CD4-positive, alpha-beta T cell treated with Interleukin-1 beta for 1 hour (primary cell): ENCODE measurements around the gene FBN2.

Experiments used
- DNase-seq, 2 donors: peaks; one replicate each; pipeline ENCODE4 v3.0.0-alpha.2; 2020 to 2022

Gene FBN2

DNA sequence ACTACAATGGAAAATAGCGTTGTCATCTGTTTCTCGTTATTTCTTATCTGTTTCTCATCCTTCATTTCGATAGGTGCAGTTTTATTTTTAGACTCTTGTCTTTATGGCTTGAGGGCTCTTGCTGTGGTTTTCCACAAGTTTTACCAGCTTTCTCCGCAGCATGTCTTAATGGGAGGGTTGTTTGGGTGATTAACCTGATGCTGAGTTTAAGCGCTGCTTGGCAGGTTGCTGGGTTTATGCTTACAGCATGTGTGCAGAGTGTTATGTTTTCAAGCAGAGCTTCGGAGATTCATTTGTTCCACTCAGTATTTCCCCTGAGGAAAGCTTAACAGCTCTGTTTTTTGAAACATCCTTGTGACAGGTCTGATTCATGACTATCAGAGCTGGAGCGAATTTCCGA lies 300.5 kb downstream of the FBN2 start:
- DNase-seq: no peak

DNA sequence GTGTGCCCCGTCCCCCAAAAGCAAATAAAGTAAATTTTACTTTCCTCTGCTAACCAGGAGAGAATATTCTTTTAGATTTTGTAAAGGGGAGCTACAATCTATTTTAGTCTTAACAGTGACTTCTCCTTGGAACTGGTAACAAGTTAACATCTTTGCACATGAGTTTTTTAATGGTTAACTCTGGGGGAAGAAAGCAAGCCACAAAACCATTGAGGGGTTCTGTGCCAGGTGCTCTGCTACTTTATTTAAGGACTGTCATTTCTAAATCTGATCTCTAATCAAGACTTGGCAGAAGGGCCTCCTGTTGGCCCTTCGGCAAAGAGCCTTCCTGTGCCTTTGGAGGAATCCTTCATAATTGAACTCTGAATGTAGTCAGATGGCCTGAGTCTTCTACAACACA lies 301.0 kb downstream of the FBN2 start:
- DNase-seq: no peak

DNA sequence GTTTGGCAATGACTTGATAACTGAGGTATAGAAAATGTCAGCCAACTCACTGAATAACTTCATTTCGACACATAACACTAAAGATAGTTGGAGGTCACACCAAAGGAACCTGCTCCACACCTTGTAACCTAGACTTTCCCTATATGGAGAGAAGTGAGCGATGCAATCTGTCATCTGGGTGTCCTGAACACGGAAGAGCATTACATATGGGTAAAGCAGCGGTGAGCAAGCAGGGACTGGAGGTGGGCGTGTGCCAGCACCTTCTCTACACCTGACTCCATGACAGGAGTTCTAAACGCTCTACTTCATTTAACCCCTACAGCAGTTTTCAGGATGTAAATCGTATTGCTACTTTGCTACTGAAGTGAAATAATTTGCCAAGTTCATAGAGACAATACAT lies 301.7 kb downstream of the FBN2 start:
- DNase-seq: no peak

DNA sequence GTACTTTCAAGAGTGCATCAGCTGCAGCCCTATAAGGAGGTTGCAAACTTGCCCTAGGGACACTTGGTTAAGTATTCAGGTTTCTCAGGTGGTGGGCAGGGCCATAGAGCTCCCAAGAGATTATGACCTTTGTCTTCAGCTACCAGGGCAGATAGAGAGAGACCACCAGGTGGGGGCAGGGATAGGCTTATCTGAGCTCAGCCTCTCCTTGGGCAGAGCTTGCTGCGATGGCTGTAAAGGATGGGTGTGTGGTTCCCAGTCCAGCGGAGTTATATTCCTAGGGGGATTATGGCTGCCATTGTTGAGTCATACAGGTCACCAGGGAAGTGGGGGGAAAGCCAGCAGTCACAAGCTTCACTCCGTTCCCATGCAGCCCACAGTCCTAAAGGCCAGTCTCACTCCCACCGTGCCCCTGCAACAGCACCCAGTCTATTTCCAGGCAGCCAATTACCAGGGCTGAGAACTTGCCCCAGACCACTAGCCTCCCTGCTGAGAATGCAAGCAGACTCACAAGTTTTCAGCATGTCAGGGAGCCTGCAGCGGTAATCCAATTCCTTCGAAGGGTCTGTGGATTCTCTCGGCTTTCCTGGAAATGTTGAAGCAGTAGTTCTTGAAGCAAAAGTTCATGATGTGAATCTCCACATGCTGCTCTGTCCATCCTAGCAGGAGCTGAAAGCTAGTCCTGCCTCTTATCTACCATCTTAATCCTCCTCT lies 303.0 kb downstream of the FBN2 start:
- no peak for DNase-seq

DNA sequence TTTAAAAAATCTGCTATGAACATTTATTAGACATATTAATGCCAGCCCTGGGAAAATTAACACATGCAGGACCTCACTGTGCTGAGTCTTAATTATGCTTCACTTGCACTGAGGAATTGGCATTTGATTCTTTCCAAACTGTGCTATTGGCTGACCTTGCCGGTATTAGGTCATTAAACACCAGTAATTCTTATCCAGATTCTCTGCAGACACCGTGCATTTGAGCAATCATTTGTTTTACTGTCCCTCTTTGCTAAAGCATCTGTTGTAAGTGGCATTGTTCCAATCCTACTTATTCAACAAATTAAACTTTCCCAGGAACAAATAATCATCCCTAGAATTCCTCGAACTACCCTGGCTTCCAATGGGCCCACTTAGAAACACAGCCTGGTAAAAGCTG lies 309.5 kb downstream of the FBN2 start:
- no peak for DNase-seq

DNA sequence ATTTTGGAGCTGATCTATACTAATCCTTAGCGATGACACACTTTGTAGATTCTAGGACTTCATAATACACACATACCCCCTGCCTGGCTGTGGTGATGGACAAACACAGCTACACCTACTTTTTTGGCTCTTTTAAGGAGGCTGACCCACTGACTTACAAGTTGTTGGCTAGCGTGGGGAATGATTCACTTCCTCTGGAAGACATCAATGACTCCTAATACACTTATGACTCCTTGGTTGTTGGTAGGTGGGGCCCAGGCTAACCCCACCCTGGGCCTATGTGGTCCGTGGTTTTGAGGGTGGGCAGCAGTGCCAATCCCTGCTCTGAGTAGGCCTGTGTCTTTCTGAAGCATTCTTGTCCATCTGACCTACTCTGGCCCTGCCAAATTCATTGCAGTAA lies 310.0 kb downstream of the FBN2 start:
- DNase-seq: no peak

DNA sequence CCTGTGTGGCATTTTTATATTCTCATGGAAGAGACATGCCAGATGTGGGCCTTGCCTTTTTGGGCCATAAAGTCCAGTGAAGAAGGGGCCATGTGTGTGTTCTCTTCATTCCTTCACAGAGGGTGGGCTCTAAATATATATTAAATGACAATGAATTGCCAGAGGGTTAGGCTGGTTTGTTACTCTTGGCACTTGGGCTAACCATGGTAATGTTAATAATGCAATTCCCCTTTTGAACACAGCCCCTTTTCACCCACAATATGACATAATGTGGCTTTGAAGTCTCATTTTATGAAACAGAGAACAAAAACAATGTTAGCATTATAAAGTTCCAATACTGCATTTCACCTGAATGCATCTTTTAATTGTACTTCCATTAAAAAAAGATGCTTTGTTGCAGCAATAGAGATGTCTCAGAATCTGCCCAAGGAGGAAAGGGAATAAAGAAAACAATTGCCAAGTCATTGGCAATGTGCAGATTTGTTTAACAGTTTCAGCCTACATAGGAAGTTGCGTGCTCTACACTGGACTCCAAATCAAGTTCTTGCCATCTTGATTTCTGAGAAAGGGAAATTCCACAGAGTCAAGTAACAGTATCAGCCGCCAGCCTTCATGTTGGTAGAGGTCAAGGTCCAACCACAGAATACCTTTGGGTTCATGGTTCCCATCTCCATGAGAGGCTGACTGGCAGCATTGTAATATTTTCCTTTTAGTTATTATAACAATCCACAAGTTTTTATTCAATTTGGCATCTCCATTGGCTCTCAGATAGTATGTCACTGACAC lies 312.6 kb downstream of the FBN2 start:
- DNase-seq: no peak

DNA sequence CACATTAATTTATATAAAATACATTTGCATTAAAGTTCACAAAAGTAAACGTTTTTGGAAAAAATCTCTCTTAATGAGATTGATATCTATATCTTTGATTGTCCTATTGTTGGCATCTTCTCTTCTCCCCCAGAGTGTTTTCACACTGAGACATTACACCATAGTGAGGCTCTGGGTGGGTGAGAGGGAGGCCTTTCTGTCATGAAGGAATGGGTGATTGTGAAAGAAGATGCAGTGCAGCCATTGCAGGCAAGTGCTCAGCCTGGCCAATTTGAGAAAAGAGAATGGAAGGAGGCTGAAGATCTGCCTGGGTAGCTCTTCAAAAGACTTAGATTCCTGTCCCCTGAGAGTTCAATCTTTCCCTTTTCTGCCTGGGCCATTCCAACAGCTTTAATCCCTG lies 313.7 kb downstream of the FBN2 start:
- no peak for DNase-seq

DNA sequence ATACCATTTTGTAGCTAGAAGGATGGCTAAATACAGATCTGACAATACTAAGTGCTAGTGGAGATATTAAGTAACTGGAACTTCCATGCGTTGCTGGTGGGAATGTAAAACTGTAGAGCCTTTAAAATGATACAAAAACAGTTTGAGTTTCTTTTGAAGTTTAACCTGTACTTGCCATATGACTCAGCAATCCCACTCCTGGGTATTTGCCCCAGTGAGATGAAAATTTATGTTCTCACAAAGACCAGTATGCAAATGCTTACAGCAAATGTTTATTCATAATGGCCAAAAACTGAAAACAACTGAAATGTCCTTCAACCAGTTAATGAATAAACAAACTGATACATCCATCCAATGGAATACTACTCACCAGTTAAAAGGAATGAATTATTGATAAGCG lies 317.2 kb downstream of the FBN2 start:
- no peak for DNase-seq

DNA sequence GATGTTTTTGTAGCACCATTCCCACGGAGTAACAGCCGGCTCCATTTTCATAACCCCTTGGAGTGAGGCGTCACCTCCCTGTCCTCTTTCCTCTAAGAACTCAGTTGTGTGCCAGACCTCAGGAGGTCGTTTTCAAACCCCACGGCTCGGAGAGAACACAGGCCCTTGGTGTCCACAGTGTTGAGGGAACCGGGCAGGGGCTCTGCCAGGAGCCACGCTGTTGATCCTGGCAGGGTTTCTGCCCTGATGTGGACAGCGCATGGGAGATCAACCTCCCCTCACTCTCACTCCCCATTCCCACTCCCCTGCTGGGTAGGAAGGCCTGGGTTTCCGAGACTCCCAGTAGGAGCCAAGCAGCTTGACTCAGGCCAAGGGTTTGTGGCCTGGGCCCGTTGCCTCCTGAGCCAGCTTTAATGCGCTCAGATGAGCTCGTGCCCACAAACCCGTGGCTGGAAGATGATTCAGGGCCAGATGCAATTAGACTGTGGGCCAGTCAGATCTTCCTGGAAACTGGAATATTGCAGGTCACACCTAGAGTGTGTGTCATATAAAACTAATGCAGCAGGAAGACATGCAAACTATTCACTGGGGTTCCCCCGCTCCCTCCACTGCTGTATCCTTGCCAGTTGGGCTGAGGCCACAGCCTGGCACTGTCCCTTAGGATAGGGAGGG lies 321.0 kb downstream of the FBN2 start:
- no peak for DNase-seq

DNA sequence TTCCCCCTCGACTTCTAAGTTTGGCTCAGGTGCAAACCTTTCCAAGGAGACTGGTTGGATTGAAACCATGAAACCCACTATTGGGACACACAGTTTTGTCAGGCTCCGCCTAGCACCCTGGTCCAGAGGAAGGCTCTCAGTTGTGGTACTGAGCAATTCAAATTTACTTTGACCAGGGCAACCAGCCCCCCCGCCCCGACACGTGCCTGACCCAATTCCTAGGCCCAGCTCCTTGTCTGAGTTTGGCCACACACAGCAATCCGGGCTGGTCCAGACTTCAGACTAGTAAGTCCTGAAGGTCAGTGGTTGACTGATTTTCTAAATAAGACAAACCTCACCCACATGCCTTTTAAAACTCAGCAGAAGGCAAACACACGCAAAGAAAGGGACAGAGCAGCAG lies 321.8 kb downstream of the FBN2 start:
- no peak for DNase-seq

DNA sequence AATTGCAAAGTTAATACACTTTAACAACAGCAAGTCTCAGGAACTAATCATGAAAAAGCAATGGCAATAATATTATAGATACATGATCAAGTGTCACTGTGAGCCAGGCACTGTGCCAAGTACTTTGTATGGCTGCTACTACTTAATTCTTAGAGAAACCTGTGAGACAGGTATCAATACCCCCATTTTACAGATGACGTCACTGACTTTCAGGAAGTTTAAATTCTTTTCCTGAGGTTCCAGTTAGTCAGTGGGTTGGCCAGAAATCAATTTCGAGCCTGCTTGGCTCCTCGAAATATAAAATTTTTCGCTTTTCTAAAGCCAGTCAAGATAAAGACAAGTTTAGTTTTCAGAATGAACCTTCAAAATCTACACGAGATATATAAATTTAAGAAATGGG lies 324.2 kb downstream of the FBN2 start:
- DNase-seq: no peak

DNA sequence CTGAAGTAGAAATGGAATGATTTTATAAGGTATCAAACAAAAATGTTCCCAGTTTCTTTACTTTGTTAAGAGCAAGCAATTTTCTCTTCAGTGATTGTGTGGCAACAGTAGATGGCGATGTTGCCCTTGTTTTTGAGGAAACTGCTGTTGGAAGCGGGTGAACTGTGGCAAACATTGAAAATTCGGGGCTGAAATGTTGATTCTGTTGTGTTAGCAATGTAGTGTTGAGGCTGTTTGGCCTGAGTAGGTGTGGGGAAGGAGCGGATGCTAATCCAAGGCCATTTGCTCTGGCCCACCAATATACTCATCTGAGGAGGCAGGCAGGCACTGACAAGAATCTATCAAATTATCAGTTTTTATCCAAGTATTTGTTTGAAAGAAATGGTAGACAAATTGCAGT lies 324.7 kb downstream of the FBN2 start:
- peak; percentile 18 to 37 for DNase-seq

DNA sequence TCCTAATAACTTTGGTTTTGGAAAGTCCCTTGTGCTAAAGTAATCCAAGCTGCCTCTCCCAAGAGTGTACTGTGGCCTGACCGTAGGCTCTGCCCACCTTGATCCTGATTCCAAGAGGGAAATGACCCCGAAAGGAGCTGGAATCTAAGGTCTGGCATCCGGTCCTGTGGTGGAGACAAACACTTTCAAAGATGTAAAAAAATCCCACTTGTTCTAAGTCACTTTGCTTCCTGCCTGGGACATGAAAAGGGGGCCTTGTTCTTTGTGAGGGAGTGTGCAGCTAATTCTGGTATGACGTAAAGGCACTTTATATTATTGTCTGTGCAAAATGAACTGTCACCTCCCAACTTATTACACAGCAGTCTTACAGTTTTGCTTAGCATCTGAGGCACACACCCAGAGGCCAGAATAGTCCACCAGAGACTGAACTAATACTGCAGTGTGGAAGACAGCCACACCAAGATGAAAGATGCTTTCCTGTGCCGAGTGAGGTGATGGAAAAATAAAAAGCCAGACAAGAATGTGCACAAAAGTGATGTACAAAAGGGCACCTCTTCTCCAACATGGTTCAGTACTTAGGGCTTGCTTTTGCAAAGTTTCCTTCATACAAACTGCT lies 325.7 kb downstream of the FBN2 start:
- no peak for DNase-seq

DNA sequence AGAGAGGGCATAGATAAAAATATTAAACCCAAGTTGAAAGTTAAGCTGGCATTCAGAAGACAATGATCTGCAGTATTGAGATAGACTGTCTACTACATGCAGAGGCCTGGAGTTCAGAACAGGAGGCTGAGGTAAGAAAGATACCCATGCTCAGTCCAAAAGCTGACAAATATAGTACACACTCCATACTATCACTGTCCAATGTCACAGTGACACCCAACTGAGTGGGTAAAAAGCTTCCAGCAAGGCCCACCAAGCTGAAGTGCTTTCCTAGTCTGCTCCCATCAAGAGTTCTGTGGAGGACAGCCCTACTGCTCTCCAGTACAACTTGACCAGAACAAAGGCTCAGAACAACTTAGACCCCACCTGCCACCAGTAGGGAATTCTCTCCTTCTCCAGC lies 329.6 kb downstream of the FBN2 start:
- no peak for DNase-seq
